Liver (tissue), 3 donors: ENCODE measurements around the gene GMDS.

Experiments used
- EGR1 ChIP-seq, 2 donors: IDR thresholded peaks; 2 replicates each; pipeline ENCODE4 v1.6.1; 2016 to 2018; ENCODE audit warnings: antibody characterized with exemption in 2 of 2, low read depth in 2 of 2
- GABPA ChIP-seq, 2 donors: IDR thresholded peaks in 1 of 2; conservative IDR thresholded peaks in 1 of 2; 2 replicates each; pipeline ENCODE4 v1.6.1; 2016; ENCODE audit warnings: antibody characterized with exemption in 2 of 2, mild to moderate bottlenecking in 1 of 2, moderate library complexity in 1 of 2
- HNF4A ChIP-seq, 2 donors: conservative IDR thresholded peaks; 2 replicates each; pipeline ENCODE4 v1.6.1; 2016; ENCODE audit warnings: antibody characterized with exemption in 2 of 2, mild to moderate bottlenecking in 2 of 2
- HNF4G ChIP-seq: IDR thresholded peaks from 2 replicates; pipeline ENCODE4 v1.6.1; 2016; ENCODE audit warnings: antibody characterized with exemption
- JUND ChIP-seq, 2 donors: IDR thresholded peaks; 2 replicates each; pipeline ENCODE4 v1.6.1; 2016; ENCODE audit warnings: antibody characterized with exemption in 2 of 2
- NR2F2 ChIP-seq: IDR thresholded peaks from 2 replicates; pipeline ENCODE4 v1.6.1; 2016; ENCODE audit warnings: antibody characterized with exemption
- SP1 ChIP-seq: IDR thresholded peaks from 2 replicates; pipeline ENCODE4 v1.6.1; 2018; ENCODE audit warnings: antibody characterized with exemption, mild to moderate bottlenecking
- TAF1 ChIP-seq: conservative IDR thresholded peaks from 2 replicates; pipeline ENCODE4 v1.6.1; 2016; ENCODE audit warnings: antibody characterized with exemption, mild to moderate bottlenecking
- YY1 ChIP-seq: IDR thresholded peaks from 2 replicates; pipeline ENCODE4 v1.6.1; 2016; ENCODE audit warnings: antibody characterized with exemption, mild to moderate bottlenecking
- TF ChIP-seq, protein P1 (sequence below): fragments of 150-350 bp; IDR thresholded peaks from 2 replicates; pipeline ENCODE4 v1.5.1; 2017; ENCODE audit warnings: improper control_type of control experiment, low read depth, low read length; ENCODE audit not compliant: missing input control
- TF ChIP-seq, protein P2 (sequence below): IDR thresholded peaks from 2 replicates; pipeline ENCODE4 v1.6.1; 2016; ENCODE audit warnings: antibody characterized with exemption
- TF ChIP-seq, protein P3 (sequence below): IDR thresholded peaks from 2 replicates; pipeline ENCODE4 v1.6.1; 2016; ENCODE audit warnings: antibody characterized with exemption, mild to moderate bottlenecking
- donor health status: healthy.
- donor health status: healthy.

DNA sequence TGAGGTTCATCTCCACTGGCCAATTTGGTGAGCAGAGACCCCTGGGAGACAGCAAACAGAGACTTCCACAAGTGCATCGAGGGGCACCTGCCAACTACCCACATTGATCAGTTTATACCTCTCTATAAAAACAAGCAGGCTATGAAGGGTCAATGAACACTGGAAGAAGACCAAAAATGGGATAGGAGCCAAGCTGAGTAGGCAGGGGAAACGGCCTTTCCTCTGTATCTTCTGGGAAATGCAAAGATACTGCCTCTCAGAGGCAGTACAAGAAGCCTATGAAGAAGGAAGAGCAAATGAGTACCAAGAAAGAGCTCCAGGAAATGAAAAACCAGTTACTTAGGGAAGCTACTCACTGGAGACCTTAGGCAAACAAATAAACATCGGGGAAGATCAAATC, 247.7 kb downstream of the GMDS start:
- TF ChIP-seq HNF4G: no peak
- TF ChIP-seq, protein P1, sequence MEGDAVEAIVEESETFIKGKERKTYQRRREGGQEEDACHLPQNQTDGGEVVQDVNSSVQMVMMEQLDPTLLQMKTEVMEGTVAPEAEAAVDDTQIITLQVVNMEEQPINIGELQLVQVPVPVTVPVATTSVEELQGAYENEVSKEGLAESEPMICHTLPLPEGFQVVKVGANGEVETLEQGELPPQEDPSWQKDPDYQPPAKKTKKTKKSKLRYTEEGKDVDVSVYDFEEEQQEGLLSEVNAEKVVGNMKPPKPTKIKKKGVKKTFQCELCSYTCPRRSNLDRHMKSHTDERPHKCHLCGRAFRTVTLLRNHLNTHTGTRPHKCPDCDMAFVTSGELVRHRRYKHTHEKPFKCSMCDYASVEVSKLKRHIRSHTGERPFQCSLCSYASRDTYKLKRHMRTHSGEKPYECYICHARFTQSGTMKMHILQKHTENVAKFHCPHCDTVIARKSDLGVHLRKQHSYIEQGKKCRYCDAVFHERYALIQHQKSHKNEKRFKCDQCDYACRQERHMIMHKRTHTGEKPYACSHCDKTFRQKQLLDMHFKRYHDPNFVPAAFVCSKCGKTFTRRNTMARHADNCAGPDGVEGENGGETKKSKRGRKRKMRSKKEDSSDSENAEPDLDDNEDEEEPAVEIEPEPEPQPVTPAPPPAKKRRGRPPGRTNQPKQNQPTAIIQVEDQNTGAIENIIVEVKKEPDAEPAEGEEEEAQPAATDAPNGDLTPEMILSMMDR: no peak
- no peak for TF ChIP-seq JUND (IDR thresholded peaks at IDR 0.05)
- TF ChIP-seq NR2F2: no peak
- no peak for TF ChIP-seq SP1
- TF ChIP-seq, protein P2, sequence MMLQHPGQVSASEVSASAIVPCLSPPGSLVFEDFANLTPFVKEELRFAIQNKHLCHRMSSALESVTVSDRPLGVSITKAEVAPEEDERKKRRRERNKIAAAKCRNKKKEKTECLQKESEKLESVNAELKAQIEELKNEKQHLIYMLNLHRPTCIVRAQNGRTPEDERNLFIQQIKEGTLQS: no peak
- no peak for TF ChIP-seq YY1
- no peak for TF ChIP-seq TAF1
- no peak for TF ChIP-seq GABPA (IDR thresholded peaks at IDR 0.05 in 1 of 2, conservative IDR thresholded peaks at IDR 0.05 in 1 of 2)
- no peak for TF ChIP-seq EGR1 (IDR thresholded peaks at IDR 0.05; ENCODE audit: low read depth in 2 of 2)
- no peak for TF ChIP-seq HNF4A (conservative IDR thresholded peaks at IDR 0.05)
- TF ChIP-seq, protein P3, sequence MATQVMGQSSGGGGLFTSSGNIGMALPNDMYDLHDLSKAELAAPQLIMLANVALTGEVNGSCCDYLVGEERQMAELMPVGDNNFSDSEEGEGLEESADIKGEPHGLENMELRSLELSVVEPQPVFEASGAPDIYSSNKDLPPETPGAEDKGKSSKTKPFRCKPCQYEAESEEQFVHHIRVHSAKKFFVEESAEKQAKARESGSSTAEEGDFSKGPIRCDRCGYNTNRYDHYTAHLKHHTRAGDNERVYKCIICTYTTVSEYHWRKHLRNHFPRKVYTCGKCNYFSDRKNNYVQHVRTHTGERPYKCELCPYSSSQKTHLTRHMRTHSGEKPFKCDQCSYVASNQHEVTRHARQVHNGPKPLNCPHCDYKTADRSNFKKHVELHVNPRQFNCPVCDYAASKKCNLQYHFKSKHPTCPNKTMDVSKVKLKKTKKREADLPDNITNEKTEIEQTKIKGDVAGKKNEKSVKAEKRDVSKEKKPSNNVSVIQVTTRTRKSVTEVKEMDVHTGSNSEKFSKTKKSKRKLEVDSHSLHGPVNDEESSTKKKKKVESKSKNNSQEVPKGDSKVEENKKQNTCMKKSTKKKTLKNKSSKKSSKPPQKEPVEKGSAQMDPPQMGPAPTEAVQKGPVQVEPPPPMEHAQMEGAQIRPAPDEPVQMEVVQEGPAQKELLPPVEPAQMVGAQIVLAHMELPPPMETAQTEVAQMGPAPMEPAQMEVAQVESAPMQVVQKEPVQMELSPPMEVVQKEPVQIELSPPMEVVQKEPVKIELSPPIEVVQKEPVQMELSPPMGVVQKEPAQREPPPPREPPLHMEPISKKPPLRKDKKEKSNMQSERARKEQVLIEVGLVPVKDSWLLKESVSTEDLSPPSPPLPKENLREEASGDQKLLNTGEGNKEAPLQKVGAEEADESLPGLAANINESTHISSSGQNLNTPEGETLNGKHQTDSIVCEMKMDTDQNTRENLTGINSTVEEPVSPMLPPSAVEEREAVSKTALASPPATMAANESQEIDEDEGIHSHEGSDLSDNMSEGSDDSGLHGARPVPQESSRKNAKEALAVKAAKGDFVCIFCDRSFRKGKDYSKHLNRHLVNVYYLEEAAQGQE: no peak
